Activated CD4-positive, alpha-beta T cell treated with anti-CD3 and anti-CD28 coated beads, Interleukin-2, amount 50 U/mL, for 24 hours (primary cell): Measurements from ENCODE around the gene COPS8.

Source experiments
- DNase-seq, 2 donors: peaks; one replicate each; pipeline ENCODE4 v3.0.0-alpha.2; 2020; ENCODE audit warnings: low read depth in 1 of 2, low spot score in 1 of 2

COPS8 gene

DNA sequence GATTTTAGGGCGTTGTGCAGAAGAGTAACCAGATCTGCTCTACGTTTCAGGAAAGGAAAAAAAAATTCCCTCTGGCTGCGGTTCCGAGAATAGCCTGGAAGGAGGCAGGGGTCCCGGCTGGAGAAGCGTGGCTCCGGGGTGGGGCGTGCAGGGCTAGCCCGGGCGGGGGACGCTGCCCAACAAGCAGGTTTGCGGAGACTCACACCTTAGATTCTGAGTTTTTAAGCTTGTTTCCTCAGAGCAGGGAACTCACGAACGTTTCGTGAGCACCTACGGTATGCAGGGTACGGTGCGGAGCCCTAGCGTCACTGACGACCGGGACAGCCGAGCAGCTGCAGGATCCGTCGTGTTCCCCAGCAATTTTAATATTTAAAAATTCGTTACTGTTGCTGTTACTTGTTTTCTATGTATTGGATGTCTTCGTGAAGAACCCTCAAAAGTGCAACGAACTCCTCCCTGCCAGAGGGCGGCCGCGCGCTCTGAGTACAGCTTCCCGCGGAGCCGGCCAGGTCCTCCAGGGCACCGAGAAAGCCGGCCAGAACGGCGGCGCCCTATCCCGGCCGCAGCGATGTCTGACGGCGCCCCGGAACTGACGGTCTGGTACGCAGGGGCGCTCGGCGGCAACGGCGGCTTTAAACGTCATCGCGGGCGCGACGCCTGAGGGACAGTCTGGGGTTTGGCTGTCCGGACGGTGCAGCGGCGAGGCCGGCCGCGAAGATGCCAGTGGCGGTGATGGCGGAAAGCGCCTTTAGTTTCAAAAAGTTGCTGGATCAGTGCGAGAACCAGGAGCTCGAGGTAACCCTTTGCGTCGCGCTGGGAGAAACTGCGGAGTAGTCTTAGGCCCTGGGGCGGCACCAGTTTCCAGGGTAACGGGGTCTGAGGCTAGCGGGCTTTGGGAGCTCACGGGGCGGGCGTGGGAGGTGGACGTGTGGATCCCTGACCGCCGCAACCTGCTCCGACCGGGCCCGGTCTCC is at the start of gene COPS8:
COPS8 (plus strand) TSS at position 642 of the 974 bp plus-strand sequence; CDS start at position 718, 76 bp downstream.
- peak; percentile 78 to 87 for DNase-seq

DNA sequence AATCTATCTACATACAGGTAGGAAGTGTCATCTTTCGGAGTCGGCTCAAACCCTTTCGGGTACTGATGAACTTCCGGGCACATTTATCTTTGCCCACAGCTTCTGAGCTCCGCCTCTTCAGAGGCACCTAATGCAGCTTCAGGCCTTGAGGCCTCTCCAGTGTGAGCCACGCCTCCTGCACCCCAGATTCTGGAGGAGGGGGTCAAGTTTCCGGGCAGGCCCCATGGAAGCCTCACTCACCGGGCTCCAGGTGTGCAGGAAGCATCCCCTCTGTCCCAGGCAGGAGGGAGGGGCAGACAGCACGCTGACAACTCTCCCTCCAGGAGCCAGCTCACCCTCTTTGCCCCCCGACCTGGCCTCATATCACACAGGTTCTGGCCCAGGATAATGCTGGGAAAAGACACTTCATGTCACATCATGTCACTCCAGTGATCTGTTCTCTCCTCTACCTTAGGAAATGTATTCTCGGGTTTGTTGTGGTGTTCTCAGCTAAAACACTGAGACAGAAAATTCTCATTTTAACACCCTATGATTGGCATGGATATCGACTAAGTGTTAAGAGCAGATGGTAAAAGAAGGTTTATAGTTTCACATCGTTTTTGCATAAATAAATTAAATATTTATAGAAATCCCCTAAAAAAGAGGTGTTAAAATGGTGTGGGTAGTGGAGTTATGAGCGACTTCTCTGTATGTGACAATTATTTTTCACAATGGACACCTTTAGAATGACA is 46.2 kb upstream of the COPS8 start:
- no peak for DNase-seq

DNA sequence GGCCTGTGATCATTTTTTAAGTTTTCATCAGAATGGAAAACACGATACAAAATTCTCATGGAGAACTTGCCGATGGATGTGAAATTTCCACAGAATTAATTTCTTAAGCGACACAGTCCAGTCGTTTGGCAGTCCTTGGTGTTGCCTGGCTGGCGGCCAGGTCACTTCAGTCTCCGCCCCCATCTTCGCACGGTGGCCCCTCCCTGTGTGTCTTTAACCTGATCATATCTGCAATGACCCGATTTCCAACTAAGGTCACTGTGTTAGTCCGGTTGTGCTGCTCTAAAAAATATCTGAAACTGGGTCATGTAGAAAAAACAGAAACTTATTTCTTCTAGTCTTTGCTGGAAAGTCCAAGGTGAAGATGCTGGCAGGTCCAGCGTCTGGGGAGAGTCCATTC is 44.5 kb upstream of the COPS8 start:
- no peak for DNase-seq

DNA sequence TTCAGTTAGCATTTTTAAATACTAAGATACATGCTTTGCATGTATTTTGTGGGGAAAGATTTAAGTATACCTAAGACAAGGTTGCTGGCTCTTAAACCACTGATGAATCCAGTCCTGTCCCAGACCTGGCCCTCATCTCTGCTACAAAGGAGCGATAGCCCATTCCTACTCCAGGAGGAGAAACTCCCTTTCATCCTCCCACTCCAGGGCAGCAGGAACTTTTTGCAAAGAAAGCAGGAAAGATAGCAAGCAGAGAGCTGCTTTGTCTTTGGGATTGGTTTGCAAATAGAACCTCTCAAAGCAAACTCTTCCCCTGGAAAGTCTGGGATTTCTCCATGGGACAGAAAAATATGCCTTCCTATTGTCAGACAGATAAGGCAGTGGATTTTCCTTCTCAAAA is 43.6 kb upstream of the COPS8 start:
- no peak for DNase-seq

DNA sequence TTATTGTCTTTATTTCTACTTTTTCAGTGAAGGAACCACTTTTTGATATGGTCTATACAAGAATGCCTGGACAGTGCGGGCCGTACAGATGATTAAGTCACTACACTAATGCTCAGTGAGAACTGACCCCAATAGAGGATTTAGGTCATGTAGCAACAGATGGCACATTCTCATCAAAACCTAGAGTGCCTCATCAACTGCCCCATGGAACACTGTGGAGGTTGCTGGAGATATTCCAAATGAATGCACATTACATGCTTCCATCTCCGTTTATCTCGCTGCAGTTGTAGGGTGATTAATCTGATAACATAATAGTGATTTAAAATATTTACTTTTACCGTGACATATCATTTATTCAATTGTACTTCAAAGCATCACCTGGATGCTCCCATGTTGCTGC is 41.8 kb upstream of the COPS8 start:
- no peak for DNase-seq

DNA sequence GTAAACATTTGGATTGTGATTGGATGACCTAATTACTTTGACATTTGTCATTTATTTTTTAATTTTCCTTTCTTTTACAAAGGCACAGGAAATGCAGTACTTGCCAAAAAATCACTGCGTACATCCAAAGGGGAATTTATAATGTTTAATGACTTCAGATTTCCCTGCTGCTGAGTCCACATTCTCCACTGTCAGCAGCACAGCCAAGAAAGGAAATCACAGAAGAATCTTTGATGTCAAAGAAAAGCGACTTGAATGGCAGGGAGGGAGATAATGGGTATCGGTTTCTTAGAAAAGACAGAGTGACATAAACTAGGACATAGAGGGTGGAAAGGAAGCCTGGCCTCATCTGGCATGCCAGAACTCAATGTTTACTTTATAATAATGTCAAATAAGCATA is 41.4 kb upstream of the COPS8 start:
- DNase-seq: no peak

DNA sequence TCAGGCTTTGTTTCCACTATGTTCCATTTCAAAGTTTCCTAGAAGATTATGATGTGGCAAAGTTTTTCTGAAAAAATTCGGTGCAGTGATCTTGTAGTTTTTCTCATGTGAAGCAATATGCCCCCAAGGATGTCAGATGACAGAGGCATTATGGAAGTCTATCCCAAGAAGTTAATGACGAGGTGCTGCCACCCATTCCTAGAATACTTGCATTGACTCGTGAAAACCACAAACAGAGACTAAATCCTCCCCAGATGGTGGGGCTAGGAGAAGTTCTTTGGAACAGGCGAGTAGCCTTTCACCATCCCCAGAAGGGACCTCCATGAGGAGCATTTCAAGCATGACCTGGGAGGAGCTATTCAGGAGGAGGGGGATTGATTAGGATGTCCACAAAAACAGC is 40.2 kb upstream of the COPS8 start:
- no peak for DNase-seq

DNA sequence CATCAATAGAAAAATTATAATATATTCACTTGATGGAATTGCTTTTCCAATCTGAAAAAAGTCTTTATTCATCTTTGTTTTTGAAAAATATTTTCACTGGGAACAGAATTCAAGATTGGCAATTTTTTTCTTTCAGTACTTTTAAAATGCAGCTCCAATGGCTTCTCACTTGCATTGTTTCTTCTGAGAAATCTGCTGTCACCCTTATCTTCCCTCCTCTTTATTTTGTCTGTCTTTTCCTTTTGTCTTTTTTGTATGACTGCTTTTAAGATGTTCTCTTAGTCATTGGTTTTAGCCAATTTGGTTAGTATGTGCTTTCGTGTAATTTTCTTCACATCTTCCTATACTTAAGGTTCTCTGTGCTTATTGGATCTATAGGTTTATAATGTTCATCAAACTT is 37.1 kb upstream of the COPS8 start:
- no peak for DNase-seq

DNA sequence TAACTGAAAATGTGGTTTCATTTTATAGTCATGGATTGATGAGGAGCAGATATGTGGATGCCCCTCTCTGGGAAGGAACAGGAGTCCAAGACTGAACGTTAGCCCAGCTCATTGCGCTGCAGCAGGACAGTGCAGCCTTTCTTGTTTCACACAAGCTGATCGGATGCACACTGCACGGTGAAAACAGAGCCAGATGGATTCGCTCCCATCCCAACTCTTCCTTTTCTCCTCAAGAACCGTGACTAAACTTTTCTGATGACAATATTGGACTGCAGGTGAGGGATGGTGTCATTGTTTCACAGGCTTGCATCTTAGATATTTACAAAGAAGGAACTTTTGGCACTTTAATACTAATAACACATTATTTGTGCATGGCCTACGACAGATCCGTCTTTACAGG is 33.8 kb upstream of the COPS8 start:
- DNase-seq: no peak

DNA sequence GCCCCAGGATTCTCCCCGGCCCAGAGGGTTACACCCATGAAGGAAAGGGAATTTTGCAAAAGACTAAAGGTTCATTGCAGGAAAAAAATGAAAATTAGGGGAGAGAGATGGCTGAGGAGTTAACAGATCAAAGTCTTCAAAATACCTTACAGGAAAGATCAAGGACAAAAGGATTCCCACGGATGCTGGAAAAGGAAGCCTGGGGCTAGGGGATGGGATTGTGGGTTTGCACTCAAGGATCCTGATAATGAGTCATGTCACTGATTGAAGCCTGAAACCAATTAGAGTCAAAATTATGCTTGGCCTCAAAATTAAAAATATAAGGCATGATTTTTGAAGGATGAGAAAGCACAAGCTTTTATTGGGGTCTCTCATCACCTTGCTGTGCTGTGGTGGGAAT is 32.6 kb upstream of the COPS8 start:
- DNase-seq: no peak

DNA sequence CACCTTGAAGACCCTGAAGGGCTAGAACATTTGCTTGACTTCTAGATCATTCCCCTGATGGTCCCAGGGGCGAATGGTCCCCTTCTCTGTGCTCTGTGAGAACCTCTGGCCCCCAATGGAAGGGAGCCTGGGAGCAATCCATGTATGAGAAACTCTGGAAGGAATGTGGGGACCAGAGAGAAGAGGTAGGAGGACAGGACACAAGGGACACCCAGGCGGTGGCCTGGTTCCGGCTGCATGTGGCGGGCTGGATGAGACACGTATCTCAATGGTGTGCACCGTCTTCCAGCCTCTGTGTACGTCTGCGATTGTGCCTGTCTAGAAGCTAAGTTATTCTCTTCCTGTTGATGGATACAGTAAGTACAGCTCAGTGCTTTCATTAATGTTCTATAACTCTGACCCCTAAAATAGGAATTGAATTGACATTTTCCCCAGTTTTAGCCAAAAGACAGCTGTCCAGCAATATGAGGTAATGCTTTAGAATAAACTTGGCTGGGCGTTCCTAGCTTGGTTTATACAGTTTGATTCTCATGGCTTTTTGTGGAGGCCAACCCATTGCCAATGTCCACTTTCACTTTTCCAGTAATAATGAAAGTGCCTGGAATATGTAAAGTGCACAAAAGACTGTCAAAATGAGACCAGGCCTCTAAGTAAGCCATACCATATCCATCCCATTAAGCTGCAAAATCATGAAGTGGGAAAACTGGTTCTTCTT is 30.1 kb upstream of the COPS8 start:
- DNase-seq: no peak

DNA sequence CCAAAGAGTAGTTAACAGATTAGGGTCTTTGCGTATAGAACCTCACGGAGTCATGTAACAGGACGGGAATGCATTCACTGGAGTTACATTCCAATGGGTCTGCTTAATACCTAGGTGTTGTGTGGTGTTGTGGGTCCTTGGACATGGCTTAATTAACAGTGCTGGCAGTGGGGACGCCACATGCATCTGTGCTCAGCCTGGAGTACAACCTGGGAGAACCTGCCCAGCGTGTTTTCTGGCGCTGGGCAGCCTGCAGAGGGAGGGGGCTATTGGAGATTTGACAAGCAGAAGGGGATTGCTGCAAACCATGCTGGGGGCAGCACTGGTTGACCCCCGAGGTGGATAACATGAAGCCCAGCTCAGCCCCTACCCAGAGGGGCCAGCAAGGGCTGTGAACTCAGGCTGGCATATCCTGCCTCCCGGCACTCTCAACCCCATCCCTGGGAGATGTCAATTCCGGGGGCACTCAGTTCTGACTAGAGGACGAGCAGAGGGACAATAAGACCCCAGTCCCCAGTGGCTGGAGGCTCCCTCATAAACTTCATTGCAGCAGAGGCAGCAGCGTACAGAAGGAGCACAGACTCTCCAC is 29.3 kb upstream of the COPS8 start:
- DNase-seq: no peak

DNA sequence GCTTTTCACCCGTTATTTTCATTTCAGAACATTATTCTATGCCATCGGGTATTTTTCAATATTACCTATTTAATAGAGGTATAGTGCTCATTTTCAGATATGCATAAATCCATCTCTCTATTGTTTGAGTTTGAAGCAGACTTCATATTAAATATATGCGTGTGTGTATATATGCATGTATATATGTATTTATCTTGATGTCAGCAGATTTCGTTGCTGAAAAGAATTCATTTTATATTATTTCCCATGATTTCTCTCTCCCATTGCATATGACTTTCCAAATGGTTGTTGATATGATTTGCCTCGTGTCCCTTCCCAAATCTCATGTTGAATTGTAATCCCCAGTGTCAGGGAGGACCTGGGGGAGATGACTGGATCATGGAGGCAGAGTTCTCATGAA is 28.6 kb upstream of the COPS8 start:
- DNase-seq: no peak

DNA sequence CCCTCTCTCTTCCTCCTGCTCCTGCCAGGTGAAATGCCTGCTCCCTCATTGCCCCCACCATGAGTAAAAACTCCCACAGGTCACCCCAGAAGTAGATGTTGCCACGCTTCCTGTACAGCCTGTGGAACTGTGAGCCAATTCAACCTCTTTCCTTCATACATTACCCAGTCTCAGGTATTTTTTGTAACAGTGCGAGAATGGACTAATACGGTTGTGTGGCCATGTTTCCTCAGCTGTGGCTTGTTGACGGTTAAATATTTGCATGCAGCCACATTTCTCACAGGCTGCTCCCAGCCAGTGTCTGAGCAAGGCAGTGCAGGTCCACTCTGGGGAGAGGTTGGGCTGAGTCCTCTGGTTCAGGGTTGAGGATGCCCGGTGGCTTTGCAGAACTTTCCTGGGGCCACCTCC is 27.8 kb upstream of the COPS8 start:
- DNase-seq: no peak

DNA sequence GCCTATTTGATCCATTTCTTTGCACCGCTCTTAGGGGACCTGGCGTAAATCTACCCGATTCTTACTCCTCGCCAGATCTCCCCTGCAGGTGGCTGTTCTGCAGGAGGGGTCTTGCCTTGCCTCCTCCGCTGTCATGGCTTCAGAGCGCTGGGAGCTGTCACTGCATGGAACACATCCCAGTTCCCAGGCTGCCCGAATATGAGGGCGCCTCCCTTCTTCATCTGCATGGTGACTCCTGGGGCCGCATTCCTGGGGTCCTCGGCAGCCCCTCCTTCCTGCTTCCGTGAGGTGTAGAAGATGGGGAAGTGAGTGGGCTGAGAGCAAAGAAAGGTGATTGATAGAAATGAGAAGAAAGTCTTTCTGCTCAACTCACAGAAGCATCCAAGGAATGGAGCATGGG is 27.3 kb upstream of the COPS8 start:
- DNase-seq: no peak

DNA sequence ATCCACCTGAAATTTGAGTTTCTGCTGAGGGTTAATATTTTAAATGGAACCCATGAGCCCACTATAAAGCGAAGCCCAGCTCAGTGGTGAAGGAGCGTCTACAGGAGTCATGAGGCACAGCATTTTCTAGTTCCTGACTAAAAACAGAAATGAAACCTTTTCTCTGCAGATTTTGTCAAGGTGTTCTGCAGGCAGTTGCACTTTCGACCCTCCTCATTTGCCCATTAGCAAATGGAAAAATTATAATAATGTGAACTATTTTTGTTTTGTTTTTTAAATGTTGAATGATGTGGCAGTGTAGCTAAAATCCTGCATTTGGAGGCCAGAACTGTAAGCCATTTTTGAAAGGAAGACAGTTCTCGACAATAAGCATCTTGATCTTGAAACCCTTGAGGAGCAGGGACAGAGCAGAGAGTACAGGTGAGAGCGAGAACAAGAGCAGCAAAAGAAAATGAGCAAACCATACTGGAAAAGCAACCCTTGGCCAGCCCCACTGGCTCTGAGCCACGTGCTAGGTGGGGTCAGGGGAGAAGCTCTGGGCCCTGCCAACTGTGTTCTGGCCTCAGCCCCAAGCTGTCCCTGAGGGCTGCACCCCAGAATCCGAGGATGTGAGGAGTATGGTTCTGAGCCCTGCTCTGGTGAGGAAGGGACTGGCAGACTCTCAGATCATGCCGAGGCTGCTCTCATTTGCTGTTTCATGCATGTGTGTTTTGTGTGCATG is 26.4 kb upstream of the COPS8 start:
- DNase-seq: no peak

DNA sequence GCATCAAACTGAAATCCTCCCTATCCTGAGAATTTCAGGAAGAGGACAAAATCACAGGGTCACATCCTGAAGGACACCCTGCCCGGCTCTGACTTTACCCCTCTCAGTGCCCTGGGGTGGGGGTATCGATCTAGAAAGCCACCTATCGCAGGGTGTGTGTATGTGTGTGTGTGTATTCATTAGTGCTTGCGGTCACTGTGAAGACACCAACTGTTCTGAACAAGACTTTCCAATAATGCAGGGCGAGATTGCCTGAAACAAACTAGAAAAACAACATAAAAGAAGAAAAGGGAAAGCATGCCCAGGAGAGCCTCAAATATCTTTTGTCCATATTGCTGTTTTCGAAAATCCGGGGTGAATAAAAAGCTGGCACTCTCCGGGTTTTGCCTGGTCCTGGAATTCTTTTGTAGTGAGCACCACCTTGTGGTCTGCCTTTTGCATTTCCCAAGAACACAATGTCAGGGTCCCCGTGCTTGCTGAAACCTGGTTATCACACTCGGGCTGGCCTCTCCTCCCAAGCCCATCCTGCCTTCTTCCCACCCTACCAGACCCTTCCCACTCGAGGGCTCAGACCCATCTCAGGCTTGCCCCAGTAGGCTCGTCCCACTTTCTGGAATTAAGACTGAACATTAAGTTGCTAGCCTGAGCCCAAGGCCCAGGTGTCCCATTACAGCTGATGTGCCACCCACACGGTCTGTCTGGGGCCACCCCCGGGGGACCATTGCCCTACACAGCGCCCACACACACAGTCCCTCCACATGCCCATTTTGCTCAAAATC is 25.0 kb upstream of the COPS8 start:
- no peak for DNase-seq

DNA sequence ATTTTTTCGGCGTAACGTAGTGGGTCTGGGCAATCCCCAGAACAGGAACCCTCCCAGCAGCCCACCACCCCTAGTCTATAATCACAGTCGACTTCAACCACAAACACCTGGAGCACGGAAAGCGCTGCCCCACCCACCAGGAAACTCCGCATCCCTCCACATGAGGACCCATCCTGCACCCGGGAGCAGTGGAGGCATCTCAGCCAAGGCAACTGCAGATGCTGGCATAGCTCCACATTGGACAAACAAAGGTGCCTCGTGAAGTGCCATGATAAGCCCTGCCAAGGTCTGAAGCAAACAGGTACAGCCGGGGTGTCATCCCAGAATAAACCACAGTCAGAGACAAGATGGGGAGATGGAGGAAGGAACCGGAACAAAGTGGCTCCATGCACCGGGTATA is 24.3 kb upstream of the COPS8 start:
- no peak for DNase-seq

DNA sequence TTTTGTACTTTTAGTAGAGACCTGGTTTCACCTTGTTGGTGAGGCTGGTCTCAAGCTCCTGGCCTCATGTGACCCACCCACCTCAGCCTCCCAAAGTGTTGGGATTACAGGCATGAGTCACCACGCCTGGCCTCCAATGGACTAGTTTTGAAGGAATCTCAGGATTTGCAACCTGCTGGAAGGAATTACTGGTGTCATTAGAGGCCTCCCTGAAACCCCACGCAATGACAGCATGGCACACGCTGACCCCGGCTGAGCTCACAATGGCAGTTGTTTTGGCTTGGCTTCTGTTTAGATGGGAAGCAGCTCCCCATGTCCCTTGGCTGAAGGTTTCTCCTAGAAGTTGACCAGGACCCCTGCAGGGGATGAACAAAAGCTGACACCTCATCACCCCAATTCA is 23.1 kb upstream of the COPS8 start:
- DNase-seq: no peak
